NK-92 (cell line): Measurements from ENCODE around the gene RAD51B.

Experiments
- DNase-seq: peaks from one replicate; lab custom pipeline; 2025; ENCODE audit not compliant: unreplicated experiment; lab: John Stamatoyannopoulos, UW

Gene RAD51B

GRCh38 chr14:68771631-68772030 lies 952.1 kb downstream of the RAD51B start:
- no peak for DNase-seq

DNA sequence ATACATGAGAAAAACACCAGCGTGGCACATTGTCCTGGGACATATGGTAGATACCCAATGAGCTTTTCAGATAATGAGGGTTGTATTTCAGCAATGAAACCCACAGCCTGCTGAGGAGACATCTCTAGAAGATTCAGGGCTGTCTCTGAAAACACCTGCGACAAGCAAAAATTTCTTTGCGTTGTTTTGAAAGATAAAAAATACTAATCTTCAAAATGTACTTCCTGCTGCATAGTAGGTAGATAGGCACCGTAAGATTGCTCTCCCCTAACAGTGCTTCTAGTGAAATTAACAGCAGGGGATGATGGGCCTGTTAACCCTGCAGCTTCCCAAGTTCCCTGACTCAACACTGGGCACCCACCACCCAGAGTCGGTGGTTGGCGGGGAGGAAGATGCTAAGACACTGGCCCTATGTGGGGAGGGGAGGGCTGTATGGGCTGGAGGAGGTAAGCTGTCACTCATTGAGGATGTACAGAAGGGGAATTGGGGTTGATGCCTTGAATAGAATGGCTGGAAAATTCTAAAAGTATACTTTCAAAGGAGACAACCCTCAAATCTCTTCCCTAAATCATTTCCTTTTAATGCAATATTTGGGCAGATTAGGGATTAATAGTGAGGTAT lies 953.3 kb downstream of the RAD51B start:
- no peak for DNase-seq

GRCh38 chr14:68774771-68775613 lies 955.4 kb downstream of the RAD51B start:
- no peak for DNase-seq

DNA sequence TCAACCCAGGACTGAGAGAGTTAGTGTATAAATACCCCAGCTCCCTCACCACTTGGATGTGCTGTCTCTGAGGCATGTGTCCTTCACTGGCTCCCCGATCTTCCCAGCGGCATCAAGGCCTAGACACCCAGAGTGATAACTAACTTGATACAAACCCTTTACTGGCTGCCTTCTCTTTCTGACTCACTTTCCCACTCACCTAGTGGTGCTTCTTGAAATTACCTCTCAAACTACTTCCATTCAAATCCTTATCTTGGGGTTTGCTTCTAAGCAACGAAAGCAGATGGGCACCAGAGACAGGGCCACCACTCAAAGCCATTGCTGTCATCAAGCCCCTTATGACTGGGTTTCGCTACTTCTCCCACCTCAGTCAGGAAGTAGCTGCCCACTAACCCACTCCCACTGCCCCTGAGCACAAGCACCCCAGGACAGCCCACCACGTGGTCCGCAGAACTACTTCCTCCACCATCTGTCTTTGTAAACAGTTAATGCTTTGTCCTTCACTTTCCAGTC lies 956.1 kb downstream of the RAD51B start:
- DNase-seq = no peak

- DNase-seq = no peak
These were observed 958.1 kb downstream of the RAD51B start for GRCh38 chr14:68777644-68778043.
